Panc1 (cell line): Measurements from ENCODE around the gene SYCP2.

Source experiments
- POLR2AphosphoS5 ChIP-seq: IDR thresholded peaks from 2 replicates; pipeline ENCODE4 v1.6.1; 2012; ENCODE audit warnings: mild to moderate bottlenecking, low read depth, low read length, moderate library complexity
- REST ChIP-seq, 2 experiments: IDR thresholded peaks; 2 replicates each; pipeline ENCODE4 v1.6.1; 2011 to 2012; ENCODE audit warnings: low read depth in 2 of 2, control low read depth in 1 of 2, low read length in 1 of 2, mild to moderate bottlenecking in 1 of 2, moderate library complexity in 1 of 2; ENCODE audit not compliant: insufficient read depth in 1 of 2
- SIN3A ChIP-seq: IDR thresholded peaks from 2 replicates; pipeline ENCODE4 v1.6.1; 2012; ENCODE audit warnings: low read depth, mild to moderate bottlenecking, low read length, moderate library complexity, borderline replicate concordance; ENCODE audit not compliant: insufficient read depth
- TCF7L2 ChIP-seq: IDR thresholded peaks from 2 replicates; pipeline ENCODE4 v1.6.1; 2011; ENCODE audit warnings: mild to moderate bottlenecking, low read depth, low read length, inconsistent platforms
- TF ChIP-seq, protein P1 (sequence below): fragments of 450-650 bp; IDR thresholded peaks from 2 replicates; pipeline ENCODE4 v1.5.1; 2017; ENCODE audit warnings: mild to moderate bottlenecking

GRCh38 chr20:59864726-59865125 is 68.7 kb downstream of the SYCP2 start:
- TF ChIP-seq, protein P1, sequence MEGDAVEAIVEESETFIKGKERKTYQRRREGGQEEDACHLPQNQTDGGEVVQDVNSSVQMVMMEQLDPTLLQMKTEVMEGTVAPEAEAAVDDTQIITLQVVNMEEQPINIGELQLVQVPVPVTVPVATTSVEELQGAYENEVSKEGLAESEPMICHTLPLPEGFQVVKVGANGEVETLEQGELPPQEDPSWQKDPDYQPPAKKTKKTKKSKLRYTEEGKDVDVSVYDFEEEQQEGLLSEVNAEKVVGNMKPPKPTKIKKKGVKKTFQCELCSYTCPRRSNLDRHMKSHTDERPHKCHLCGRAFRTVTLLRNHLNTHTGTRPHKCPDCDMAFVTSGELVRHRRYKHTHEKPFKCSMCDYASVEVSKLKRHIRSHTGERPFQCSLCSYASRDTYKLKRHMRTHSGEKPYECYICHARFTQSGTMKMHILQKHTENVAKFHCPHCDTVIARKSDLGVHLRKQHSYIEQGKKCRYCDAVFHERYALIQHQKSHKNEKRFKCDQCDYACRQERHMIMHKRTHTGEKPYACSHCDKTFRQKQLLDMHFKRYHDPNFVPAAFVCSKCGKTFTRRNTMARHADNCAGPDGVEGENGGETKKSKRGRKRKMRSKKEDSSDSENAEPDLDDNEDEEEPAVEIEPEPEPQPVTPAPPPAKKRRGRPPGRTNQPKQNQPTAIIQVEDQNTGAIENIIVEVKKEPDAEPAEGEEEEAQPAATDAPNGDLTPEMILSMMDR = no peak
- TF ChIP-seq POLR2AphosphoS5 = no peak
- TF ChIP-seq REST (IDR thresholded peaks at IDR 0.05; ENCODE audit: insufficient read depth in 1 of 2, low read depth in 2 of 2, low read length in 1 of 2) = no peak
- TF ChIP-seq TCF7L2 = no peak
- no peak for TF ChIP-seq SIN3A
